GM23248 (cell line): ENCODE data around the gene PLCH2.

ENCODE experiments used
- EZH2 ChIP-seq: fragments of 200-600 bp; sonication (generic); IDR thresholded peaks from 2 replicates; pipeline ENCODE4 v1.6.1; 2018; ENCODE audit warnings: antibody characterized with exemption, mild to moderate bottlenecking; ENCODE audit not compliant: insufficient read depth, poor library complexity, severe bottlenecking
- EZH2phosphoT487 ChIP-seq: fragments of 200-600 bp; sonication (generic); IDR thresholded peaks from 2 replicates; pipeline ENCODE4 v1.6.1; 2018; ENCODE audit warnings: antibody characterized with exemption, moderate library complexity, mild to moderate bottlenecking, low read depth; ENCODE audit not compliant: insufficient read depth

- TF ChIP-seq EZH2, result no peak
- no peak for TF ChIP-seq EZH2phosphoT487
These were observed 54.6 kb downstream of the PLCH2 start for GRCh38 chr1:2530513-2531361.
